NCI-H128 (cell line): ENCODE measurements around the gene NFATC3.

Experiments used
- DNase-seq: peaks from one replicate; lab custom pipeline; 2025; ENCODE audit not compliant: unreplicated experiment; lab: John Stamatoyannopoulos, UW

The NFATC3 gene

DNA sequence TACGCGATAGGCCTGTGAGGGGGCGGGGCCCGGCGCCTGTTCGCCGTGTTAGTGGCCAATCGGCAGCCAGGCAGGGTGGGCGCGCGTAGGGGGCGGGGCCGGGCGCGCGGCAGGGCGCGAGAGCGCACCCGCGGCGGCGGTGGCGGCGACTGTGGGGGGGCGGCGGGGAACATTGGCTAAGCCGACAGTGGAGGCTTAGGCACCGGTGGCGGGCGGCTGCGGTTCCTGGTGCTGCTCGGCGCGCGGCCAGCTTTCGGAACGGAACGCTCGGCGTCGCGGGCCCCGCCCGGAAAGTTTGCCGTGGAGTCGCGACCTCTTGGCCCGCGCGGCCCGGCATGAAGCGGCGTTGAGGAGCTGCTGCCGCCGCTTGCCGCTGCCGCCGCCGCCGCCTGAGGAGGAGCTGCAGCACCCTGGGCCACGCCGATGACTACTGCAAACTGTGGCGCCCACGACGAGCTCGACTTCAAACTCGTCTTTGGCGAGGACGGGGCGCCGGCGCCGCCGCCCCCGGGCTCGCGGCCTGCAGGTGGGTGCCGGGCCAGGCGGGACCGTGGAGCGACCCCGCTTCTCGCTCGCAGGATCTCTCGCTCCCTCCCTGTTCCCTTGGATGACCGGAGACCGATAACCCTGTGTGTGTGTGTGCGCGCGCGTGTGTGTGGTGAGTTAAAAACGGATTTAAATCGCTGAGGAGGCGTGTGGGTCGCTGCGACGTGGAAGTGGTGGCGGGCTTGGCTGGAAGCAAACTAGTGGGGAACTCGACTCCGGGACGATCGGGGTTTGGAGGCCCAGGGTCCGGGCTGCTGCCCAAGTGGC, at the start of gene NFATC3:
TSS of gene NFATC3 (plus strand) at position 112 of the 813 bp plus-strand sequence. CDS start at position 424, 312 bp downstream.
- DNase-seq: peak; percentile 66

DNA sequence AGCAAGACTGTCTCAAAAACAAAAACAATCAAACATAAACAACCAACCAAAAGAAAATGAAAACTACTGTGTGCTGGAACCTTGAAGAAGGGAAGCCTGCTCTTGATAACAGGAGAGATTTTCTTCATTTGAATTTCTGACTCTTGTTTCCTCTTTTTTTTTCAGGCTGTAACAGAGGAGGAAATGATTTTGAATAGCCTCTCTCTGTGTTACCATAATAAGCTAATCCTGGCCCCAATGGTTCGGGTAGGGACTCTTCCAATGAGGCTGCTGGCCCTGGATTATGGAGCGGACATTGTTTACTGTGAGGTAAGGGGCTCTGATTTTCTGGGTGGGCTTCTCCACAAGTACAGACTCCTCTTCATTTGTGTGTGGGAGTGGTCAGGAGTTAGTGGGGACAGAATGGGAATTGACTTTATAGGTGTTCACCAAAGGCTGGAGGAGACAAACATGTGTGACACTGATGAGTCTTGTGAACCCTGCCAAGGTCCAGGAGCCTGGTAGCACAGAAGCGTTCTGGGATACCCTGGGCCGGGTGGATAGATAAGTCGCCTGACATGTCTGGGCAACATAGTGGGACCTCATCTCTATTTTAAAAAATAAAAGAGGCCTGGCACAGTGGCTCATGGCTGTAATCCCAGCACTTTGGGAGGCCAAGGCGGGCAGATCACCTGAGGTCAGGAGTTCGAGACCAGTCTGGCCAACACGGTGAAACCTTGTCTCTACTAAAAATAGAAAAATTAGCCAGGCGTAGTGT, 47.2 kb upstream of the NFATC3 start:
- DNase-seq: no peak

DNA sequence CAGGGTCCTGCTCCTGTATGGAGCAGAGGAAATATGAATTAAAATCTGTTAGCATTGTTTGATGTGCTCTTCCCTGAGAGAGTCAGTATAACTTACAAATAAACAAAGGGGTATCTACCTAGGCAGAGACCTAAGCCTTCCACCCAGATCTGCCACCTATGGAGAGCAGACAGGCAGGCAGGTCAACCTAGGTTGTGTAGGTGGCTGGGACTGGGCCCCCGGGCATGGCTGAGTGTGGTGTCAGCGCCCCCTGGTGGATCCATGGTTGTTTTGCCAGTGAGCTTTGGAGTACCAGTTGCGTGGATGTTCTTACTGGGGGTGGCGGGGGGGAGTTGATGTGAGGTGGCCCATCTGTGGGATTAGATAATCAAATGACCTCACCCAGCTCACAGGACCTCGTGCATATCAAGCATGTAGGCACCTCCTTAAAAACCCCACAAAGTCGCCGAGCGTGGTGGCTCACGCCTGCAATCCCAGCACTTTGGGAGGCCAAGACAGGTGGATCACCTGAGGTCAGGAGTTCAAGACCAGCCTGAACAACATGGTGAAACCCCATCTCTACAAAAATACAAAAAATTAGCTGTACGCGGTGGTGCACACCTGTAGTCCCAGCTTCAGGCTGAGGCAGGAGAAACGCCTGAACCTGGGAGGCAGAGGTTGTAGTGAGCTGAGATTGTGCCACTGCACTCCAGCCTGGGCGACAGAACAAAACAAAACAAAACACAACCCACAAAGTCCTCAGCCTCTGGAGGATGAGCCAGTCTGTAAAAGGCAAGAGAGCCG, 44.5 kb upstream of the NFATC3 start:
- DNase-seq: peak; percentile 21

DNA sequence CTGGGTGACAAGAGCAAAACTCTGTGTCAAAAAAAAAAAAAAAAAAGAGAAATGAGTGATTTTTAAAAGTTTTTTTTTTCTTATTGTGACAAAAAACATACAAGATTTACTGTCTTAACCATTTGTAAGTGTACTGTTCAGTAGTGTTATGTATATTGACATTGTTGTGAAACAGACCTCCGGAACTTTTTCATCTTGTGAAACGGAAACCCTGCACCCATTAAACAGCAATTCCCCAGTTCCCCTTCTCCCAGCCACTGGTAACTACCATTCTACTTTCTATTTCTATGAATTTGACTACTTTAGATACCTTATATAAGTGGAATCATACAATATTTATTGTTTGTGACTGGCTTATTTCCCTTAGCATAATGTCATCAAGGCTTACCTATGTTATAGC, 43.4 kb upstream of the NFATC3 start:
- DNase-seq: no peak

DNA sequence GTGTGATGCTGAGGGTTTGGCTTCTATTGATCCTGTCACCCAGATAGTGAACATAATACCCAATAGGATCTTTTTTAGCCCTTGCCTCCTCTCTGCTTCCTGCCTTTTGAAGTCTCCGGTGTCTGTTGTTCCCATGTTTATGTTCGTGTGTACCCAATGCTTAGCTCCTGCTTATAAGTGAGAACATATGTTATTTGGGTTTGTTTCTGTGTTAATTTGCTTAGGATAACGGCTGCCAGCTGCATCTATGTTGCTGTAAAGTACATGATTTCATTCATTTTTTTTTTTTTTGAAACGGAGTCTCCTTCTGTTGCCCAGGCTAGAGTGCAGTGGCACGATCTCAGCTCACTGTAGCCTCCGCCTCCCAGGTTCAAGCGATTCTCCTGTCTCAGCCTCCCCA, 39.1 kb upstream of the NFATC3 start:
- DNase-seq: no peak

DNA sequence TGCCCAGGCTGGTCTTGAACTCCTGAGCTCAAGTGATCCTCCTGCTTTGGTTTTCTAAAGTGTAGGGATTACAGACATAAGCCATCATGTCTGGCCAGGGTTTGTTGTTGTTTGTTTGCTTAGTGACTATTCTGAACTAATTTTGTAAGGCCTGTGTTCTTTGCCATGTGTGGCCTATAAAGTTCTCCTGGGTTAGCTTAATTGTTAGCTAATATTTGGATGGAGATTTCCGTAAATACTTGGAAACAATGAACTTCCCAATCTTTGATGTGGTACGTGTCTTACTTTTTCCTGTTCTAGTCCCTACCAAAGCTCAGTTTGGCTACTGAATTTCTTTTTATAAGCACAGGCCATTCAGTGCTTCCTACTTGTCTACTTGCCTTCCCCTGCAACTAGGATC, 37.2 kb upstream of the NFATC3 start:
- no peak for DNase-seq

DNA sequence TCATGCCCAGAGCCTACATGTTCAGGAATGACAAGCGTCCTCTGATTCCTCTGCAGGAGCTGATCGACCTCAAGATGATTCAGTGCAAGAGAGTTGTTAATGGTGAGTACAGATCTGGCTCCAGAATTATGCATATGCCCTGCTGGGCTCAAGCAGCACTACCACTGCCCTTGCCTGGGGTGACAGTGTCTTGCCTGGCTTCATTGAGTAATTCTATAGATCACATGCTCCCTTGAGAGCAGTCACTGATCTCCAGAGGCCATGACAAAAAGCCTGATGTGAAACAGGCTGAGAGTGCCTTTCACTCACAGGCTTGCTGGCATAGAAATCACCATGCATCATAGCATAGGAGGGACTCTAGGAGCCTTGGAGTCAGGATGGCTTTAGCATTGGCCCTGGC, 35.7 kb upstream of the NFATC3 start:
- no peak for DNase-seq

DNA sequence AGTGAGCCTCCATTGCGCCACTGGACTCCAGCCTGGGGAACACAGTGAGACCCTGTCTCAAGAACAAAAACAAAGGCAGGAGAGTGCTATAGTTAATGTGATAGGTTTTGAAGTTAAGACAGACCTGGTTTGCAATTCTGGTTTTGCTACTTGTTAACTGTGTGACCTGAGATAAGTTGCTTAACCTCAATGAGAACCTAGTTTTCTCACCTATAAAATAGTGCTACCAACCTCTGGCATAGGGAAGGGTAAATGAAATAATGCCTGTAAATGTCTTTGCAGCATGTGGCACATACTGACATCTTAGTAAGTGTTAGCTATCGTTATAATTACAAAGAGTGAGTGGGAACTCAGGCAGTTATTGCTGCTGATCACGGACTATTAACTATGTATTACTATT, 29.8 kb upstream of the NFATC3 start:
- DNase-seq: no peak

DNA sequence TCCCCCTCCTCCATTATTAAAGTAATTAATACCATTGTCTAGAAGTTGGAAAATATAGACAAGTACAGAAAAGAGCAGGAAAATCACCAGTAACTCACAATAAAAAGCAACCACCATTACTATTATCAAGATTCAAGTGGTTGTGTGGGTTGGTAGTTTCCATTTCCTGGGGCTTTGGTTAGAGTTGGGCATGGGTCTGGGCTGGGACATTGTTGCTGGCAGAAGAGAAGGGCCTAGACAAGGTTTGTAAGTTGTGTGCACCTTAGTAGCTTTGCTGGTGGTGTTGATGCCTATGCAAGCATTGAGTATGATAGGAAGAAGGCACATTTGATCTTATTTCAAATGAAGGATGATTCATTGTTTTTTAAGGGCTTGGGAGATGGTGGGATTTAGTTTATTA, 25.4 kb upstream of the NFATC3 start:
- DNase-seq: no peak

DNA sequence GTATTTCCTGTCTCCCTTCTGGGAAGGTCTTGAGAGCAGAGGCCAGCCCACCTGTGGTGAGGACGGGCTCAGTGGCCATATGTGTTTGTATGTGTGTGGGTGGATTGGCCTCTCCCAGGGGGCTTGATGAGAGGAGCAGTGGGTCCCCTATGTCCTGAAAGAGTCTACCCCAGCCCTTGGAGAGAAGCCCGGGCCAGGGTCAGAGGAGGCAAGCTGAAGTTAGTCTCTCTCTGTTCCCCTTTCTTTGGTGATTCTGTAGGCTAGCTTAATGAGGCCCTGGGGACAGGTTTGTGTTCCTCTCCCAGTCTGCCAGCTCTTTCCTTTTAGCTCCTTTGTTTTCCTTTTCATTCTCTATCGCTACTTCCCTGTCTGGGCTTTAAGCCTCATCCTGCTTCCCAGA, 23.8 kb upstream of the NFATC3 start:
- DNase-seq: no peak

DNA sequence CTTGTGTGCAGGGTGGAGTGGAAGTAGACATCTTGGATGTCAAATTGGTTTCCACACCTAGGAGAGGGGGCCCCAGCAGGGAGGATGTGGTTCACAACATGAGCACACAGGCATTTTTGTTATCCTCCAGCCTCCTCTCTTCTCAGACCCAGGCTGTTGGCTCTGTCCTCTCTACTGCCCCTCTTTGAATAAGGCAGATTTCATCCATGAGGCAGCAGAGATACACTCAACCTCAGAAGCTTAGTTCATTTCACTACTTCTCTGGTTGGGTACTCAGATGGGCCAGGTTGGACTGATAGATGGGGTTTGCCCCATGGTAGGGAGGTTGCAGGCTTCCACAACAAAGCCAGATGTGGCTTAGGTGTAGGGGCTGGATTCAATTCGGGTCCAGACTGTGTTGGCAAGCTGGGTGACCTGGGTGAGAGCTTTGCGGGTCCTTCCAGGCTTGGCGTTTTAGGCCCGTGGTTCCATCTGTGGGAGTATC, 22.2 kb upstream of the NFATC3 start:
- DNase-seq: no peak

DNA sequence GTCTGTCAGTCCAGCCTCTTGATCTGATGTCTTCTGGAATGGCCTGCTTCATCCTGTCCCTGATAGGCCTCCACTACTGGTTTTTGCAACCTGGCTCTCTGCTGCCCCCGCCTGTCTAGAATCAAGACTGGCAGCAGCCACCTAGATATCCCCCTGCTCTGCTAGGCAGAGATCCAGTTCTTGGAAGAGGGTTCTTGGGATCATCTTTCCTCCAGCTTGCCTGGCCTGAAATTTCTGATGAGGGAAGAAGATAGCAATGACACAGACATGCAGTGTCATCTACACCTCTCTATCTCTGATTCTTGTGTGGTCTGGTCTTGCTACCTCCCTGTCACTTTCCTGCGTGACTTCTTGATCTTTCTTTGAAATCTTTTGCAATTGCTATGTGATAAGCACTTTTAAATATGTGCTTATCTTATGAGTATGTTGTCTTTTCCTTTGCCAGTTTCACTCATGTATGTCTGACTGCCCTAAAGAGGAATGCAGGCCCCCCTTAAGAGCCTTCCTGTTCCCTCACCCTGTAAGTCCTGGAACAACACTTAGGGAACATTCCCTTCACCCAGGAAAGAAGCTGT, 20.3 kb upstream of the NFATC3 start:
- DNase-seq: no peak

DNA sequence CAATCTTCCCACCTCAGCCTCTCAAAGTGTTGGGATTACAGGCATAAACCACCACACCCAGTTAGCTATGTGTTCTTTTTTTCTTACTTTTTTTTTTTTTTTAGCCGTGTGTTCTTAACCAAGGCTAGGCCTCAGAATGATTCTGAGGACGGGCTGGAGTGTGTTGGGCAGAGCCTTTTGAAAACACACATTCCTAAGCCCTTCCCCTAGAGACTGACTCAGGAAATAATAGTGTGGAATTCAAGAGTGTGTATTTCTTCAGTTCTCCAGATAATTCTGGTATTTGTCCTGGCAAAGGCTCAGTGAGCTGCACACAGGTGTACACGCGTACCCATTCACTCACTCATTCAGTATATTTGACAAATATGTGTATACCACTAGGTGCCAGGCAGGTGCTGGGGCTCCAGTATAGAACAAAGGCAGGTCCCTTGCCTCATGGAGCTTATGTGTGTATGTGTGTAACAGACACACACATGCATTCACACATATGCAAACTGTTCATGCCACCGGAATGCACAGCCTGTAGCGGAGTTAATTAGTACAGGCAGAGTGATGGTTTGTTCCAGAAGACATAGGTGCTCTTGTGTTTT, 19.4 kb upstream of the NFATC3 start:
- DNase-seq: no peak

DNA sequence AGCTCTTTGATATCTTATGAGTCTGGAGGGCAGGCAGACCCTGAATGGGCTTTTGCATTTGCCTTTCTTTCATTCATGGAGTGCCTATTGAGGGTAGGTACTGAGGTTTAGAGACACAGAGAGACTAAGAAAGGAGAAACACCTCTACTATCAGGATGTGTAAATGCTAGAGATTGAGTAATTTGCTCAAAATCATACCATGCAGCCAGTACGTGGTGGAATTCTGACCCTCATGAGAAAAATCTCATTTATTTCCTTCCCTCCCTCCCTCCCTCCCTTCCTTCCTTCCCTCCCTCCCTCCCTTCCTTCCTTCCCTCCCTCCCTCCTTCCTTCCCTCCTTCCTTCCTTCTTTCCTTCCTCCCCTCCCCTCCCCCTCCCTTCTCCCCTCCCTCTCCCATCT, 18.4 kb upstream of the NFATC3 start:
- no peak for DNase-seq

DNA sequence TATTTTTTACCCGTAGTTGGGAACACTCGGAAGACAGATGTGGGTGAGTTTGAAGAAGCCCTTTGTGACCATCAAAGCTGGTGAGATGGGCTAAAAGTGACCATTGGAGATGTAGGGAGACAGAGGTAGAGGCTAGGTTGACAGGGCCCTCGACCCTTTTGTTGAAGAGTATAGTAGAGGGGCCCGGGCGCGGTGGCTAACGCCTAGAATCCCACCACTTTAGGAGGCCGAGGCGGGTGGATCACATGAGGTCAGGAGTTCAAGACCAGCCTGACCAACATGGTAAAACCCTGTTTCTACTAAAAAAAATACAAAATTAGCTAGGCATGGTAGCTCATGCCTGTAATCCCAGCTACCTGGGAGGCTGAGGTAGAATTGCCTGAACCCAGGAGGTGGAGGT, 16.2 kb upstream of the NFATC3 start:
- DNase-seq: no peak

DNA sequence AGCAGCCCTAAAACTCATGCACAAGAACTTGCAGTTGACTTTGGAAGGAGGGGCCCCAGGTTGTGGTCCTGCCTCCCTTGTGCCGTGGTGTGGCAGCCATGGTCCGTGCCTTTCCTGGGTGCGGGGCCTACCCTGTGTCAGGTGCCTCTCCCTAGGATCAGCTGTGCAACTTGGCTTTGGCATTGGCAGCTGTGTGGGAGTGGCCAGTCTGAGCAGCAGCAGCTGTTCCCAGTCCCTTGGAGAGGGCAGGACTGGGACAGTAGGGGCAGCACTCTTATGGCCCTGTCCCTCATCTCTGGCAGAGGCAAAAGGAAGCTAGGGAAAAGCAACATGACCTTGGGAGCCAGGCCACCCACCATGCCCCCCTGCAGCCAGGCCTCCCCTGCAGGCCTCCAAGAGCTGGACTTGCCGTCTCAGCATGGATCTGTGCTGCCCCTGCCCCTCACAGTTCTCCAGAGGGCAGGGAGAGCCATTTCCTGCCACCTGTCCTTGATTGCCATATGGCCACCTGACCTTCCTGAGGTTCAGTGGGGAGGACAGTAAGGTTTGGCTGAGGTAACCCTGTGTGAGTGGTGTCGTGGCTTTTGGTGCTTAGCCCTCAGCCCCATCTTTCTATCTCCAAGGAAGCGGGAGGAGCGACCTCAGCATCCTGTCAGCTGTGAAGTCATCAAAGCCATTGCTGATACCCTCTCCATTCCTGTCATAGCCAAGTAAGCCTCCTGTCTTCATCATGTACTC, 15.5 kb upstream of the NFATC3 start:
- DNase-seq: no peak

DNA sequence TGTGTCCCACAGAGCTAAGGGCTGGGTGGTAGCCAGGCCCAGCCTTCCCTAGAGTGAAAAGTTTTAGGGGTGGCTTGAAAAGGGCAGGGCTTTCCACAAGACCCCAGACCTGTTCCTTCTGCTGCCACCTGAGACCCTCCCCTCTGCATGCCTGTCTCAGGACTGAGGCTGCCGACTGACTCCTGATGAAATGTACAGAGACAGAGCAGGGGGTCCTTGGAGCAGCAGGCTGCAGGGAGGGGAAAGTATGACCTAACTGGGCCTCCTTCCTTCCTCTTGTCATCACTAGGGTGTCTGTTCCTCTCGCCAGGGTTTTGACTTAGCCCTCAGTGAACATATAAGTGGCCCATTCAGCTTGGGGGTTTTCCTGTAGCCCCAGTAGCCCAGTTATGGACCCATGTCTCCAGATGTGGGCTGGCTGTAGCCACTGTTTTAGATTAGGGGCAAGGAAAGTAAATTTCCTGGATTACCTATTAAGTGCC, 14.9 kb upstream of the NFATC3 start:
- no peak for DNase-seq

DNA sequence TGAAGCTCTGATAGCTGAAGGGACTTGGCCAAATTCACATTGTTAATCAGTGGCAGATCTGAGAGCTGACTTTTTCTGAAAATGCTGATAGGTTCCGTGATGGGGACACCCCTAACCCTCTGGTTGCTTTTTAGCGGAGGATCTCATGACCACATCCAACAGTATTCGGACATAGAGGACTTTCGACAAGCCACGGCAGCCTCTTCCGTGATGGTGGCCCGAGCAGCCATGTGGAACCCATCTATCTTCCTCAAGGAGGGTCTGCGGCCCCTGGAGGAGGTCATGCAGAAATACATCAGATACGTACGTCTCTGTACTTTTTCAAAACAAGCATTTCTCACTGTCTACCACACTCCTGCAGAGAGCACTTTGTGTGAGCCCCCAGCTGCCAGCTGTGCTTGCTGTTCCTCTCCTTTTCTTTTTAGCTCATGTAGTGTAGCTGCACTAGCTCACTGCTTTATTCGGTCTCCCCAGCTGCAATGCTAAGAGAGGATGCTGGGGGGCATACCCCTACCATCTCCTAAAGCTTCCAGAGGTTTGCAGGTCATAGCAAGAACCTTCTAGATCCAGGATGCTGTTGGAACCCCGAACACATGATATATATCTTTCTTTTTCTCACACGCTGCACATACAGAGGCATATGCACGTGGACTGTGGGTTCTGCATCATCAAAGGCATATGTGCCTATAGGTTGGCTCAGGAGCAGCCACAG, 14.2 kb upstream of the NFATC3 start:
- DNase-seq: no peak

DNA sequence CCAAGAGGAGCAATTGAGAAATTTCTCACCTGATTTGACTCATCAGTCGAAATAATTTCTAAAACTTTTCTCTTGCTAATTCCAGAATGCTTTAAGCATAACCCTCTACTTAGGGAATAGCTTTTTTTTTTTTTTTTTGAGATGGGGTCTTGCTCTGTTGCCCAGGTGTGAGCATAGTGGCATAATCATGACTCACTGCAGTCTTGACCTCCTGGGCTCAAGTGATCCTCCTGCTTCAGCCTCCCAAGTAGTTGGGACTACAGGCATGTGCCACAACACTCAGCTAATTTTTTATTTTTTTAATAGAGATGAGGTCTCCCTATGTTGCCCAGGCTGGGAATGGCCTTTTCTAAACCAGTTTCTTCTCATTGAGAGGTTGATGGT, 13.7 kb upstream of the NFATC3 start:
- DNase-seq: no peak
